ENCODE measurements around the gene CCM2. TPM values are rescaled to one million over a fixed set of nuclear protein-coding genes. Genes with fewer than 3 reads are reported as not detected.
A peak's percentile ranks its signal among the peaks of the same experiment; 100 is the strongest.

CCM2 gene
- total and polyA plus RNA-seq, 2 of the 8 experiments (the other 6 are each of a cell fraction or from before 2014, with no cell fraction given), result 31.6 to 41.2 TPM

- Histone ChIP-seq H3K23me2 (ENCODE audit: low read depth, low read length) (peaks cover 2% of the 10 kb centered on the region; the same call in 1 of the 2 replicates), H4K91ac (replicated peaks; ENCODE audit: insufficient read length, low read length) (peak overlapping the region; percentile 8), H3K4me1 (replicated peaks in 1 of 4; ENCODE audit: control insufficient read depth in 3 of 4, insufficient read depth in 4 of 4, low read length in 3 of 4) (peaks cover 2 to 11% (median 6%) of the 10 kb centered on the region in 4 experiments; a peak in 5 of 7 replicates), H2BK120ac (replicated peaks; ENCODE audit: low read depth, low read length) (no peak overlapping the region), H4K5ac (ENCODE audit: insufficient read length, low read depth, low read length) (no peak overlapping the region), H3K79me1 (ENCODE audit: low read depth, low read length) (no peaks in the 10 kb centered on the region), H3K4me3 (ENCODE audit: extremely low read depth in 1 of 4, insufficient read depth in 2 of 4, low read depth in 3 of 4, low read length in 4 of 4) (peak overlapping the region; percentile 37 to 75 (median 57)), H3K9me3 (ENCODE audit: insufficient read depth in 2 of 2, low read depth in 1 of 2, low read length in 1 of 2) (no peaks in the 10 kb centered on the region), H2BK20ac (ENCODE audit: low read length) (no peak overlapping the region), H4K20me1 (replicated peaks in 1 of 2; ENCODE audit: control insufficient read depth in 1 of 2, insufficient read depth in 2 of 2, low read length in 2 of 2) (peaks cover 0 to 3% of the 10 kb centered on the region in 2 experiments), H3K27me3 (replicated peaks in 1 of 4; ENCODE audit: control insufficient read depth in 3 of 4, extremely low read depth in 1 of 4, insufficient read depth in 3 of 4, low read length in 3 of 4) (peaks cover 0 to 15% (median 10%) of the 10 kb centered on the region in 4 experiments; a peak in 5 of 7 replicates), H3K4ac (replicated peaks; ENCODE audit: insufficient read length, low read depth, low read length) (no peak overlapping the region), H3K18ac (ENCODE audit: extremely low read depth, low read length) (no peak overlapping the region), H2BK12ac (ENCODE audit: low read depth, low read length) (no peak overlapping the region), H3K79me2 (ENCODE audit: control insufficient read depth in 1 of 2, insufficient read depth in 2 of 2, low read length in 2 of 2) (no peaks in the 10 kb centered on the region), H3K9ac (replicated peaks in 1 of 4; ENCODE audit: extremely low read depth in 1 of 4, low read depth in 3 of 4, low read length in 3 of 4) (no peak overlapping the region), H3K23ac (ENCODE audit: insufficient read length) (no peak overlapping the region), H2AK5ac (ENCODE audit: low read depth, low read length) (no peak overlapping the region), H3K4me2 (ENCODE audit: insufficient read depth in 1 of 2, low read depth in 2 of 2, low read length in 2 of 2) (peak overlapping the region; percentile 59 to 88), H3K14ac (ENCODE audit: insufficient read length) (no peak overlapping the region), H3K56ac (replicated peaks; ENCODE audit: insufficient read length, low read depth, low read length) (no peak overlapping the region), H4K8ac (ENCODE audit: extremely low read depth, insufficient read depth, low read length) (peak overlapping the region; percentile 90), H2AFZ (ENCODE audit: low read length) (peak overlapping the region; percentile 86), H3K27ac (ENCODE audit: low read depth, low read length) (no peak overlapping the region), H2BK5ac (ENCODE audit: low read depth, low read length) (no peak overlapping the region; the same call in 1 of the 2 replicates), H3K36me3 (ENCODE audit: control insufficient read depth in 2 of 4, insufficient read depth in 4 of 4, low read length in 3 of 4) (no peaks in the 10 kb centered on the region), H2BK15ac (ENCODE audit: low read length) (no peak overlapping the region)
- DNase-seq (ENCODE audit: low read depth in 1 of 2, low spot score in 2 of 2) (peak in 1 of 2 experiments; percentile 63), FAIRE-seq (no peak)
- ChIA-PET CTCF (ENCODE audit: partially characterized antibody) (no interaction called here), POLR2A (ENCODE audit: partially characterized antibody) (interaction anchor here (1.6 to 3.0 kb wide), 3 partner anchors 11 to 88 kb away, joined by 3 to 11 read pairs (median 9); partner anchors contain the start of gene CCM2)
- WGBS, 2 experiments (ENCODE audit: extremely low coverage in 1 of 2, insufficient coverage in 1 of 2, insufficient read length in 1 of 2, insufficient replicate concordance in 2 of 2, low coverage in 1 of 2, low lambda C conversion rate in 2 of 2, missing lambda C conversion rate in 1 of 2), result 44% methylated on average over 19 of the region's 29 CpGs; no CpG with 5 or more reads in 1 of the 2 experiments
- TF ChIP-seq PHF8 (conservative IDR thresholded peaks at IDR 0.05; ENCODE audit: low read depth, low read length) (no peak), SP4 (IDR thresholded peaks at IDR 0.05; ENCODE audit: low read length) (no peak), CHD1 (IDR thresholded peaks at IDR 0.05; ENCODE audit: low read depth, low read length) (no peak), JUN (IDR thresholded peaks at IDR 0.05; ENCODE audit: low read depth, low read length) (no peak), SIX5 (IDR thresholded peaks at IDR 0.05; ENCODE audit: low read depth, low read length) (no peak), CBX8 (IDR thresholded peaks at IDR 0.05; ENCODE audit: borderline replicate concordance, low read depth, low read length) (no peak), CREB1 (IDR thresholded peaks at IDR 0.05) (no peak), NRF1 (IDR thresholded peaks at IDR 0.05; ENCODE audit: low read depth, low read length) (no peak), SP2 (IDR thresholded peaks at IDR 0.05; ENCODE audit: low read length) (no peak), RXRA (IDR thresholded peaks at IDR 0.05; ENCODE audit: insufficient read depth, low read depth, low read length) (no peak), EGR1 (IDR thresholded peaks at IDR 0.05; ENCODE audit: borderline replicate concordance, low read depth, low read length) (no peak), TCF12 (IDR thresholded peaks at IDR 0.05; ENCODE audit: low read depth, low read length) (no peak), SAP30 (IDR thresholded peaks at IDR 0.05; ENCODE audit: insufficient read depth, insufficient replicate concordance, low read length) (no peak)
These were observed 88.2 kb downstream of the CCM2 start for GRCh38 chr7:45088146-45088701.

Data from H1 (cell line).